ENCODE data around the gene ARL8B.
"Not testable (repeated sequence)": the region's sequence is repeated elsewhere in the genome, so short reads cannot be mapped to it uniquely, and the experiment has no call there.

The ARL8B gene

GRCh38 chr3:5147152-5147551, 25.1 kb downstream of the ARL8B start:
- not testable (repeated sequence) for DNase-seq

- DNase-seq: no peak
These were observed 27.3 kb downstream of the ARL8B start for GRCh38 chr3:5149306-5149880.

DNA sequence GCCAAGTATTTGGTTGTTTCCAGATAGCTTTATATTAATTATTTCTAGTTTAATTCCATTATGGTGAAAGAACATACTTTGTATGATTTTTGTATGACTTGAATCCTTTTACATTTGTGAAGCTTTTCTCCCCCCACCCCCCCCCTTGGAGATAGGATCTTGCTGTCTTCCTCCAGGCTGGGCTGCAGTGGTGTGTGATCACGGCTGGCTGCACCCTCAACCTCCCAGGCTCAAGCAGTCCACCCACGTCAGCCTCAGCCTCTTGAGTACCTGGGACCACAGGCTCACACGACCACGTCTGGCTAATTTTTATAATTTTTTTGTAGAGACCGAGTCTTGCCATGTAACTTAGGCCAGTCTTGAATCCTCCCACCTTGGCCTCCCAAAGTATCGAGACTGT, 29.5 kb downstream of the ARL8B start:
- DNase-seq: no peak

GRCh38 chr3:5153074-5153473, 31.0 kb downstream of the ARL8B start:
- no peak for DNase-seq

- DNase-seq: no peak
These were observed 33.1 kb downstream of the ARL8B start for GRCh38 chr3:5155241-5155640.

DNA sequence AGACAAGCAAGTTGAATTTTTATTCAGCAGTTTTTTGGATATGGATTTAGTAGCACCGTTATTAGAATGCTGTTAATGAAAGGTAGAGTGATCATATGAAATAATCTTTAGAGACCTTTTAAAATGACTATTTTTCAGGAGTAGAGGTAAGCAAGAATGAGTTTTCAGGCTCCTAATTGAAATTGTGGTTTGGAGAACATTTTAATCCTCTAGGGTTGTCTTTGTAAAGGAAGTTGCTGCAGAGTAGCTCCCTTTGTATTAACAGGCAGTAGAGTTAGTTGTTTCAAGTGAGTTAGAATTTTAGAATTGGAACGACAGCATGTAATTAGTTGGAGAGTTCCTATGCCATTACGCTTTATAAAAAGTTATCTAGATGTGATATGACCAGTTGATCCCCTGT, 38.2 kb downstream of the ARL8B start:
- no peak for DNase-seq

DNA sequence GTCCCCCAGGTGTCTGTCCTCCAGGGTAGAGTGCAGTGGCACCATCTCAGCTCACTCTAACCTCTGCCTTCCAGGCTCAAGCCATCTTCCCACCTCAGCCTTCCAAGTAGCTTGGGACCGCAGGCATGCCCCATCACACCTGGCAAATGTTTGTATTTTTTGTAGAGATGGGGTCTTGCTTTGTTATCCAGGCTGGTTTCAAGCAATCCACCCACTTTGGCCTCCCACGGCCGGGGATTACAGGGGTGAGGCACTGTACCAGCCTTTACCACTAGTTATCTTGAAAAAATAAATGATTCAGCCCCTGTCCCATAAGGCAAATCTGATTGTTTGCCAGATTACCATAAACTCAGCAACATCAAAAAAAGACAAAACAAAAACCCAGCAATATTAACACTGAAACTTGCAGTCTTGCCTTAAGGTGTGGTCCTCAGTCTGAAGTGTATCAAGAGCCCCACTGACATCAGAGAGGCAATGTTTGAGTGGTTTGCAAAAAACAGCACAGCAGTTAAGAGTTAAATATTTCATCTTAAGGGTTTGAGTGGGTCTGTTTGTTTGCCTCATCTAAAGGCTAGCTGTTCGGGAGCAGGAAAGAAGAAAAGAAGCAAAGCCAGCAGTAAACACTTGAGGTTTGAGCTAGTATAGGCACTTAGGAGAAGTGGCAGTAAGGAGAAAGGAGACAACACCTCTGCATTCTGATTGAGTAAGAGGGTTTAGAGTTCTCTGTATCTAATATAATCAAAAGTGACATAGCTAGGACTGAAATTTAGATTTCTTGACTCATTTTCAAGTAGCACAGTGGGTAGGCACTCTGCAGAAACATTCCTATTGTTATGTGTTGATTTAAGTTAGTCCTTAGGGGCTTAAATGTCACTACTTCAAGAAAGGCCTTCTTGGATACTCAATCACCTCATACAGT, 39.1 kb downstream of the ARL8B start:
- no peak for DNase-seq

DNA sequence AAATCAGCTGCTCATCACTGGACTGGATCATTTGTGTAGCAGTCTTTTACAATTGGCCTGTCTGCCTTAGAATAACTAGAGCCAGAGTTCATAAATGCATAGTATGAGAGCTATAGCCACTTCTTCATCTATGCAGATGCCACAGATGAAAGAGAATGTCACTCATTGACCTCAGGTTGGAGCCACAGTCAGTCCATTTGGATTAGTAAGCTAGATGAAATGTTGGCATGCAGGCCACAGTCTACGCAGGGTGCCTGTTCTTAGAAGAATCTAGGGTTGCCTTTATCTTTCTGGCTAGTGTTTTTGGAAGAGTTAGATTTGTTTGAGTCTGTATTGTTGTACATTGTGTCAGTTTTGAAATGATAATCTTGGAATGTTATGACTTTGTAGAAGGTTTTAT, 40.0 kb downstream of the ARL8B start:
- no peak for DNase-seq

- DNase-seq: no peak
These were observed 43.6 kb downstream of the ARL8B start for GRCh38 chr3:5165698-5166097.

GRCh38 chr3:5166846-5167245, 44.8 kb downstream of the ARL8B start:
- no peak for DNase-seq

DNA sequence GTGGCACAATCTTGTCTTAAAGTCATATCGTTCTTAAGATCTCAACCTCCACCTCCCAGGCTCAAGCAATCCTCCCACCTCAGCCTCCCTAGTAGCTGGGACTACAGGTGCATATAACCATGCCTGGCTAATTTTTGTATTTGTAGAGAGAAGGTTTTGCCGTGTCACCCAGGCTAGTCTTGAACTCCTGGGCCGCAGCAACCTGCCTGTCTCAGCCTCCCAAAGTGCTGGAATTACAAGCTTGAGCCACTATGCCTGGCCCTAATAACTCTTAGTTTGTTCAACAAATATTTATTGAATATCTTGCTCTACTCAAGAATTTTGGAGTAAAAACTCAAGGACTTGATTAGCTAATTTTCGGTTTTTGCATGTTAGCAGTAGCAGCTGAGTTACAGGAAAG, 46.0 kb downstream of the ARL8B start:
- DNase-seq: no peak

- no peak for DNase-seq
These were observed 47.7 kb downstream of the ARL8B start for GRCh38 chr3:5169807-5170206.

DNA sequence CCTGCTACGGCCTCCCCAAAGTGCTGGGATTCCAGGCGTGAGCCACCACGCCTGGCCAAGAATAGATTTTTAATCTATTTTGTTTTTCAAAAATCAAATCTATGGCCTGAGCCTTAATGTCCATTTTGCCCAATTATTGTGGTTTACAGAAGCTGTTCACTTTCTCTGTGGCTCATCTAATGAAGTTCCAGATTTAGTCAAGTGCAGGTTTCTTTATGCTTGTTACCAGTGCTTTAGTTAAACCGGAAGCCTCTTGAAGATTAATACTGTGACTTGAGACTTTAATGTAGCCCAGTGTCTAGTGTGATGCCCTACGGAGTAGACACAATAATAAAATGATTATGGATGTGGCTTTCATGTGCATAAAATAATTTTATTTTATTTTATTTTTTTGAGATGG, 48.9 kb downstream of the ARL8B start:
- DNase-seq: no peak

- DNase-seq: no peak
These were observed 49.9 kb downstream of the ARL8B start for GRCh38 chr3:5172018-5172417.

- DNase-seq: not testable (repeated sequence)
These were observed 56.9 kb downstream of the ARL8B start for GRCh38 chr3:5179036-5179435.

GRCh38 chr3:5181469-5182141, 59.5 kb downstream of the ARL8B start:
- no peak for DNase-seq

DNA sequence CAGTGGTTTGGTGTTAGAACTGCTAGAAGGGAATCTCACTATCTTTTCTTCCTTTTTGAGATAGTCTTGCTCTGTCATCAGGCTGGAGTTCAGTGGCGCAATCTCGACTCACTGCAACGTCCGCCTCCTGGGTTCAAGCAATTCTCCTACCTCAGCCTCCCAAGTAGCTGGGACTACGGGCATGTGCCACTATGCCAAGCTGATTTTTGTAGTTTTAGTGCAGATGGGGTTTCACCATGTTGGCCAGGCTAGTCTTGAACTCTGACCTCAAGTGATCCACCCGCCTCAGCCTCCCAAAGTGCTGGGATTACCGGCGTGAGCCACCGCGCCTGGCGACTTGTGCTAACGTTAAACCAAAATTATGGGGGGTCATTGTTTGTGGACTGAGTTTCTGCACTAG, 61.6 kb downstream of the ARL8B start:
- not testable (repeated sequence) for DNase-seq

GRCh38 chr3:5184499-5184898, 62.4 kb downstream of the ARL8B start:
- DNase-seq: no peak

- no peak for DNase-seq
These were observed 63.1 kb downstream of the ARL8B start for GRCh38 chr3:5185093-5185673.

DNA sequence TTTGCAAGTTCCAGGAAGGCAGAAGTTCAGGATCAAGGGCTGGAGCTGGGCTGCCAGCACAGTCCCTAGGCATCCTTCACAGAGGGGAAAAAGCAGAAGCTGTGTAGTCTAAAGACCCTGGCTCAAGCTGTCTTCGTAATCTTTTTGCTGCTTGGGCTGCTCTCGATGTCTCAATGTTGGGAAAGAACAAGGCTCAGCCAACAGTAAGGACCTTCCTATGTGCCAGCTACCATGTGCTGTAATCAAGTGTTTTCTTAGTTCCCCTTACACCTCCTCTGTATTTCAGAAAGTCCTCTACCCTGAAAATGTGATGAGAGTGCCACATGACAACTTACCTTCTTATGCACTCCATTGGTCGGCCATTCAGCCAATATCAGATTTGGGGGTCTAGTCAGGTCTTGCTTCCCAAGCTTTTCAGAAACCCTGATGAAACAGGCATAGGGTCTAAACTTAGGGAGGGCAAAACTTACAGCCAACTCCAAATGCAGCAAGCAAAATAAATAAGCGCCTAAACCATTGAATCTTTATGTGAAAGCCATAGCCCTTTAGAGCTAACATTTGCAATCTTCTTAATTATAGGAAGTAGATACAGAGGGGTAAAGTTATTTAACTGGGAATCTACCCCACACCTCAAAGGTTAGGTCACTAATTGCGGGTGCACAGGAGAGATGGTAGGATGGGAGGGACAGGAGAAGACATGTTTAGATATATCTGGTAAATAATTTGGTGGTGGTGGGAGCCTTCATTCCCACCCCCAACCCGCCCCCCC, 64.2 kb downstream of the ARL8B start:
- no peak for DNase-seq

DNA sequence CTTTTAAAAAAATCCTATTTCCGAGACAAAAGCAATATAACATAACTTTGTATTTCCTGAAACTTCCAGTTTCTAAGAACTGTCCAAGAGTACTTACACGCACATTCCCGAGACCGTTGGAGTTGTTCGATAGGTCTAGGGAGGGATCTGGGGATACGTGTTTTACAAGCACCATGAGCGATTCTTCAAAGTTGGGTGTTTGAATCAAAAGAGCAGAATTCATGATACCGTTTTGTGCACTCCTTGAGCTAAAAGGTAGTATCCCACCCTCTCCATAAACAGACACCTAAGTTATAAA, 64.7 kb downstream of the ARL8B start:
- no peak for DNase-seq

- DNase-seq: peak; percentile 90
These were observed 65.2 kb downstream of the ARL8B start, which contains the start of gene EDEM1 for GRCh38 chr3:5187156-5187919. Gene EDEM1 (plus strand): TSS chr3:5187707. CDS start chr3:5187806, 99 bp downstream.
